Type B pancreatic cell (in vitro differentiated cells): ENCODE data around the gene CACNA1H. TPM values are rescaled to one million over a fixed set of nuclear protein-coding genes. Genes with fewer than 3 reads are reported as not detected.

Experiments used
- DNase-seq: peaks from one replicate; pipeline ENCODE4 v3.0.0; 2021; ENCODE audit warnings: mixed read lengths; ENCODE audit not compliant: unreplicated experiment; ENCODE audit errors: extremely low spot score
- H3K27ac Mint-ChIP-seq: 2 replicates; pipeline ENCODE4 v1.8.0; 2021; ENCODE audit warnings: mild to moderate bottlenecking, mixed read lengths
- H3K27me3 Mint-ChIP-seq: 2 replicates; pipeline ENCODE4 v1.8.0; 2021; ENCODE audit warnings: mixed read lengths
- H3K36me3 Mint-ChIP-seq: 2 replicates; pipeline ENCODE4 v1.8.0; 2021; ENCODE audit warnings: mixed read lengths
- H3K4me1 Mint-ChIP-seq: one replicate; pipeline ENCODE4 v1.8.0; 2021; ENCODE audit warnings: mixed read lengths; ENCODE audit not compliant: unreplicated experiment
- H3K4me3 Mint-ChIP-seq: 2 replicates; pipeline ENCODE4 v1.8.0; 2021; ENCODE audit warnings: mild to moderate bottlenecking, mixed read lengths
- H3K9me3 Mint-ChIP-seq: 2 replicates; pipeline ENCODE4 v1.8.0; 2021; ENCODE audit warnings: mixed read lengths
- long read RNA-seq: library from polyadenylated mRNA; unstranded; transcript quantifications from one replicate; pipeline ENCODE4 v2.0.0, GENCODE V29; 2020
- total RNA-seq: library from RNA; stranded (reverse); gene quantifications from 2 replicates; pipeline ENCODE4 v1.2.1, GENCODE V29; 2021; ENCODE audit warnings: low replicate concordance
- TF ChIP-seq, protein P1 (sequence below): fragments of 200-600 bp; sonication (generic); conservative IDR thresholded peaks from 2 replicates; pipeline ENCODE4 v1.5.0; 2021; ENCODE audit warnings: antibody characterized with exemption, mild to moderate bottlenecking

The CACNA1H gene
- total RNA-seq, result 23.2 and 38.1 TPM in 2 replicates
- long read RNA-seq, result 0 reads

DNA sequence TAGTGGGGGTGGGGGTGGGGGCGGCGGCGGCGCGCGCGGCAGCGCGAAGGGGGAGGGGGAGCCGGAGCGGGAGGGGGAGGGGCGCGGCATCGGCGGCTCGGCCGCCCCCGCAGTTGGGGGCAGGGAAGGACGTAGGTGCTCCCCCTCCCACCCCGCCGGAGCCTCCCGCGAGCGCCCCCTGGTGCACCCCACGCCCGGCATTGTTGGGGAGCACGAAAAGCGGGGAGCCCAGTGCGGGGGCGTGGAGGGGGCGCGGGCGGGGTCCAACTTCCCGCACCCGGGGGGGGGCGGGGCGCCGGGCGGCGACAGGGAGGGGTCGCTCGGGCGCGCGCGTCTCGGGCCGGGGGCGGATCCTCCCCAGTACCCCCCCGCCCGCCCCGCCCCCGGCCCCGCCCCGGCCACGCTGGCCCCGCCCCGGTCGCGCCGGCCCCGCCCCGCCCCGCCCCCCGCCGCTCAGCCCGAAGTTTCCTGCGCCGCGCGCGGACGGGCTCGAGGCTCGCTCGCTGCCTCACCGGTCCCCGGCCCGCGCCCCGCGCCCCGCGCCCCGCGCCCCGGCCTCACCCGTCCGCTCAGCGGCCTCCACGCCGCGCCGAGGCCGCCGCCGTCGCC, at the start of gene CACNA1H:
Gene CACNA1H (plus strand): TSS at position 456 of the 609 bp plus-strand sequence. CDS start 632 bp downstream, outside the sequence.
- no peak for DNase-seq
- peak within 1 kb of the TSS; percentile 61 for H3K4me3 Mint-ChIP-seq
- no peak within 1 kb of the TSS for H3K27ac Mint-ChIP-seq

DNA sequence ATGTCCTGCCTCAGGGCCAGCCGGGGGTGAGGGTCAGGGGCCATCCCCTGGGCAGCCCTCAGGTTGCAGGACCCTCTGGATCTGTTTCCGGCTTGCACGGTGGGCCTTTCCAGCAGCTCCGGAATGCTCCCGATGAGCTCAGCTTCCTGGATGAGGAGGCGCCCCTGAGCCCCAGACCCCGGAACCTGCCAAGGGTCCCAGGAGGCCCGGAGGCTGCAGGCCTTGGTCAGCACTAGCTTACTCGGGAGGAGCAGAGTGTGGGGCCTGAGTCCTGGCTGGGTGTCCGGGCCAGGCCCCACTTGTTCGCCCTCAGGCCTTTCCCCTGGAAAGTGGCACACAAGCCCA, 49.3 kb upstream of the CACNA1H start:
- DNase-seq, result no peak
- no peak overlapping the region for H3K4me3 Mint-ChIP-seq
- TF ChIP-seq, protein P1, sequence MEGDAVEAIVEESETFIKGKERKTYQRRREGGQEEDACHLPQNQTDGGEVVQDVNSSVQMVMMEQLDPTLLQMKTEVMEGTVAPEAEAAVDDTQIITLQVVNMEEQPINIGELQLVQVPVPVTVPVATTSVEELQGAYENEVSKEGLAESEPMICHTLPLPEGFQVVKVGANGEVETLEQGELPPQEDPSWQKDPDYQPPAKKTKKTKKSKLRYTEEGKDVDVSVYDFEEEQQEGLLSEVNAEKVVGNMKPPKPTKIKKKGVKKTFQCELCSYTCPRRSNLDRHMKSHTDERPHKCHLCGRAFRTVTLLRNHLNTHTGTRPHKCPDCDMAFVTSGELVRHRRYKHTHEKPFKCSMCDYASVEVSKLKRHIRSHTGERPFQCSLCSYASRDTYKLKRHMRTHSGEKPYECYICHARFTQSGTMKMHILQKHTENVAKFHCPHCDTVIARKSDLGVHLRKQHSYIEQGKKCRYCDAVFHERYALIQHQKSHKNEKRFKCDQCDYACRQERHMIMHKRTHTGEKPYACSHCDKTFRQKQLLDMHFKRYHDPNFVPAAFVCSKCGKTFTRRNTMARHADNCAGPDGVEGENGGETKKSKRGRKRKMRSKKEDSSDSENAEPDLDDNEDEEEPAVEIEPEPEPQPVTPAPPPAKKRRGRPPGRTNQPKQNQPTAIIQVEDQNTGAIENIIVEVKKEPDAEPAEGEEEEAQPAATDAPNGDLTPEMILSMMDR, result no peak
- H3K27ac Mint-ChIP-seq, result no peak overlapping the region
- H3K9me3 Mint-ChIP-seq, result no peaks in the 10 kb centered on the region
- no peaks in the 10 kb centered on the region for H3K36me3 Mint-ChIP-seq
- H3K4me1 Mint-ChIP-seq, result no peaks in the 10 kb centered on the region
- H3K27me3 Mint-ChIP-seq, result peaks cover 3% of the 10 kb centered on the region

More for the DNA sequence above, at the start of gene CACNA1H:
- TF ChIP-seq, protein P1, result peak; percentile 73
- no peaks in the 10 kb centered on the region for H3K9me3 Mint-ChIP-seq
- no peaks in the 10 kb centered on the region for H3K36me3 Mint-ChIP-seq
- H3K4me1 Mint-ChIP-seq, result peaks cover 6% of the 10 kb centered on the region
- peaks cover 7% of the 10 kb centered on the region for H3K27me3 Mint-ChIP-seq

DNA sequence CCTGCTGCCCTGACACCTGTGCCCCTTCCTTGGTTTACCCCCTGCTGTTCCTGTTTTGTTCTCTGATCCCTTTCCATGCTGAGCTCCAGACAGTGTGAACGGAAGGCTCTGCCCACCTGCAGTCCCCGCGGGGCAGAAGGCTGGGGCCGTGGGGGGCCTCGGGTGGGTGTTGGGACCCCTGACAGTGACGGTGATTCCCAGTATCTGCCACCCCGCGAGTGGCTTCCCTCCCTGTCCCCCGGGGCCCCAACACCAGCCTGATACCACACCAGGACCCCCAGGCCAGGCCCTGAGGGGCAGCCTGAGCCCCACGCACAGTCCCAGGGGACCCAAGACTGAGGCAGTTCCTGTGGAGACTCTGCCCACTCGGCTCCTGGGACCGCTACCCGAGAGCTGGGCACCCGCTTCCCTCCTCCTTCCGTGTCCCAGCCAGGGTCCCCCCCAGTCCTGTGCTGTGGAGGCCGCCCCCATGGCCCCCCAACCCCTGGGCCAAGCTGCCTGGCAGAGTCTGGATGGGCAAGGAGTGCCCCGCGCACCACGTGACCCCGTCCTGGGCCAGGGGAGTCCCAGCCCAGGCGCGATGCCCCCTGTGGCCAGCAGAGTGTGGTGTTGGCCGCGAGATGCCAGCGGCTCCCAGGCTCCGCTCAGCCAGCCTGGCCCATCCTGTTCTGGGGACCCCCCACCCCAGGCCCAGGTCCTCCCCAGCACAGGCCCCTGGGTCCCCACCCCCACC, 46.9 kb upstream of the CACNA1H start:
- no peak overlapping the region for H3K27ac Mint-ChIP-seq

DNA sequence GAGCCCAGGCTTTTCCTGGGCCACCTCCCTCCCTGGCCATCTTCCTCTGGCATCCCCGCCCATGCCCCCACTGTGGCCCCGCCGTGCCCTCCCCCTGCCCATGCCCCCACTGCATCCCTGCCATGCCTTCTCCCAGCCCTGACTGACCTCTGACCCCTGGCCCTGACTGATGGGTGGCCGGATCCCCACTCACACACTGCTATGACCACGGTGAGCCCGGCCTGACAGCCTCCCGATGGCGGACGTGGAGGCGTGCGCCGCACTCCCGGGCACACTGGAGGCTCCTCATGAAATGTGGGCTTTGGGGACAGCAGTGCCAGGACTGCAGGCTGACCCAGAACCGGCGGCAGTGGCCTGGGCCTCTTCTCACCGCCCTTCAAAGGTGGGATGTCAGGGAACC, 46.2 kb upstream of the CACNA1H start:
- Mint-ChIP-seq H3K36me3 (no peaks in the 10 kb centered on the region), H3K27ac (no peak overlapping the region), H3K9me3 (no peaks in the 10 kb centered on the region), H3K27me3 (peaks cover 11% of the 10 kb centered on the region), H3K4me3 (no peak overlapping the region), H3K4me1 (no peaks in the 10 kb centered on the region)
- DNase-seq, result no peak
- TF ChIP-seq, protein P1, result no peak

More for the DNA sequence above, 46.9 kb upstream of the CACNA1H start:
- Mint-ChIP-seq H3K4me3 (no peak overlapping the region), H3K27me3 (peaks cover 9% of the 10 kb centered on the region), H3K9me3 (no peaks in the 10 kb centered on the region), H3K4me1 (no peaks in the 10 kb centered on the region), H3K36me3 (no peaks in the 10 kb centered on the region)
- DNase-seq, result no peak
- TF ChIP-seq, protein P1, result peak; percentile 97

DNA sequence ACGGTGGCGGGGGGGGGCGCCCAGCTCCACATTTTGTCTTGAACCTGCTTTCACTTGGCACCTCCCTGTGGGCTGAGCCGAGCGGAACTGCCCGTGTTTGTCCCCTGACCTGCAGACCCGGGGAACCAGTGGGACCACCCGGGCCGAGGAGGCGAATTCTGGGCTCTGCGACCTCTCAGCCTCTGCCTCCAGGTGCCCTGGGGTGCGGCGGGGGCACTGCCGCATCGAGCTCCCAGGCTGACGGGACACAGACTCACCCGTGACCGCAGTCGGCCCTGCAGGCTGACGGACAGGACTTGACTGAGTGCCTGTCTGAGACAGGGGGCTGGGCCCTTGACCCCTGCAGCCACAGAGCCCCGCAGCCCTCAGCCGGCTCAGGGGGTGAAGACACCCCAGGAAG, 45.8 kb upstream of the CACNA1H start:
- no peak overlapping the region for H3K27ac Mint-ChIP-seq
- no peaks in the 10 kb centered on the region for H3K9me3 Mint-ChIP-seq
- H3K4me3 Mint-ChIP-seq, result no peak overlapping the region
- TF ChIP-seq, protein P1, result no peak
- no peaks in the 10 kb centered on the region for H3K4me1 Mint-ChIP-seq
- no peaks in the 10 kb centered on the region for H3K36me3 Mint-ChIP-seq
- no peak for DNase-seq
- H3K27me3 Mint-ChIP-seq, result peaks cover 11% of the 10 kb centered on the region
